Psoas muscle (tissue), 8 donors: ENCODE measurements around the gene ARHGEF4. TPM values are rescaled to one million over a fixed set of nuclear protein-coding genes. Genes with fewer than 3 reads are reported as not detected.

Experiments
- ATAC-seq, 4 donors: fragments of 200-7000 bp; cut with Tn5 transposase; one replicate each; pipeline ENCODE4 v1.9.1; 2020; ENCODE audit warnings: moderate library complexity in 3 of 4, mild to moderate bottlenecking in 2 of 4
- DNase-seq, 2 donors: peaks; one replicate each; pipeline ENCODE4 v3.0.0-alpha.2; 2020
- H3K27ac ChIP-seq: fragments of 200-600 bp; one replicate; pipeline ENCODE4 v1.8.0; 2022
- H3K27me3 ChIP-seq, 3 donors: fragments of 200-600 bp in 1 of 3; one replicate each; pipeline versions ENCODE4 v1.6.1 to v1.8.0; 2013 to 2022; ENCODE audit warnings: low read length in 2 of 3, mild to moderate bottlenecking in 2 of 3, moderate library complexity in 1 of 3; ENCODE audit not compliant: insufficient read depth in 3 of 3
- H3K36me3 ChIP-seq, 2 donors: fragments of 200-600 bp in 1 of 2; one replicate each; pipeline versions ENCODE4 v1.6.1 to v1.8.0; 2013 to 2022; ENCODE audit warnings: low read depth in 1 of 2, mild to moderate bottlenecking in 1 of 2, moderate library complexity in 1 of 2; ENCODE audit not compliant: insufficient read depth in 1 of 2
- H3K4me1 ChIP-seq: fragments of 200-600 bp; one replicate; pipeline ENCODE4 v1.8.0; 2022
- H3K4me3 ChIP-seq: fragments of 200-600 bp; one replicate; pipeline ENCODE4 v1.8.0; 2022; ENCODE audit warnings: mild to moderate bottlenecking
- H3K9me3 ChIP-seq: fragments of 200-600 bp; one replicate; pipeline ENCODE4 v1.8.0; 2022
- CTCF ChIP-seq: fragments of 200-600 bp; IDR thresholded peaks from one replicate; pipeline ENCODE4 v1.8.0; 2022; ENCODE audit warnings: antibody characterized with exemption
- WGBS, 3 donors: extraction: QIAGEN DNeasy Blood & Tissue Kit; methylation state at CpG; one replicate each; pipeline versions ENCODE4 v1.1.6 to v1.1.7; 2013; 5-methylcytosine and 5-hydroxymethylcytosine counted together
- intact Hi-C, 2 donors: fragments of 100-400 bp; cut with DNase I; formaldehyde crosslinking; loops; one replicate each; pipeline versions ENCODE4 v1.11.0 to v1.14.2; 2022
- polyA plus RNA-seq, 3 donors: library from polyadenylated mRNA; stranded (reverse); fragments of 200-250 nt; gene quantifications; one replicate each; pipeline ENCODE4 v1.2.3, GENCODE V29; 2013
- total RNA-seq, 4 donors: library from RNA; stranded (reverse); fragmentation: NEBNext Ultra II Directional in 2 of 4; extraction: Animal tissue kit (Norgen Biotek cat#: 25700) in 2 of 4; gene quantifications; one replicate each; pipeline versions ENCODE4 v1.2.1 to v1.2.4, GENCODE V29; 2021 to 2023
- donor health status: healthy with polysubstance abuse.
- donor health status: DM: no; HTN: no; CAD: no; lungs with moderate emphysema.
- donor health status: Bipolar disorder and iron deficiency.
- donor health status: healthy.
- donor health status: DM: yes; HTN: yes; CAD: no.
- donor health status: DM: no; HTN: no; CAD: no.
- donor health status: DM: no; HTN: no; CAD: no.
- donor health status: DM: yes; HTN: yes; CAD: no.

Gene ARHGEF4
- total and polyA plus RNA-seq, 7 donors, result 0.63 to 6.9 (median 3.7) TPM

GRCh38 chr2:131031875-131032274 is 195.2 kb downstream of the ARHGEF4 start:
- 77 to 81% (median 78%) methylated on average over 9 of the region's 9 CpGs for WGBS, 3 donors
- Histone ChIP-seq H3K4me1 (no peaks in the 10 kb centered on the region), H3K4me3 (no peak overlapping the region), H3K36me3 (no peaks in the 10 kb centered on the region), H3K27ac (no peak overlapping the region), H3K27me3 (peaks cover 0 to 3% (median 0%) of the 10 kb centered on the region in 3 donors), H3K9me3 (no peaks in the 10 kb centered on the region)
- intact Hi-C loops, result no loop called here
- ATAC-seq (no peak), DNase-seq (no peak)
- TF ChIP-seq CTCF, result no peak

- Histone ChIP-seq H3K27ac (no peak overlapping the region), H3K27me3 (peaks cover 0 to 3% (median 0%) of the 10 kb centered on the region in 3 donors), H3K9me3 (no peaks in the 10 kb centered on the region), H3K4me1 (no peaks in the 10 kb centered on the region), H3K4me3 (no peak overlapping the region), H3K36me3 (no peaks in the 10 kb centered on the region)
- 86 to 88% (median 87%) methylated on average over 4 of the region's 4 CpGs for WGBS, 3 donors
- ATAC-seq (no peak), DNase-seq (no peak)
- TF ChIP-seq CTCF, result no peak
- intact Hi-C loops, result no loop called here
Measured at GRCh38 chr2:131032393-131032836, 195.7 kb downstream of the ARHGEF4 start.

GRCh38 chr2:131033786-131034121 is 197.0 kb downstream of the ARHGEF4 start:
- no peak for DNase-seq
- Histone ChIP-seq H3K36me3 (no peaks in the 10 kb centered on the region), H3K4me1 (no peaks in the 10 kb centered on the region), H3K27me3 (peaks cover 0 to 3% (median 0%) of the 10 kb centered on the region in 3 donors), H3K4me3 (no peak overlapping the region), H3K27ac (no peak overlapping the region), H3K9me3 (no peaks in the 10 kb centered on the region)
- intact Hi-C loops, result no loop called here
- no peak for TF ChIP-seq CTCF
- whole genome bisulfite sequencing, 3 donors, result 75 to 93% (median 90%) methylated on average over 1 of the region's 1 CpG
- no peak for ATAC-seq

GRCh38 chr2:131034122-131035051 is 197.7 kb downstream of the ARHGEF4 start:
- Histone ChIP-seq H3K4me3 (peak overlapping the region; percentile 68), H3K9me3 (no peaks in the 10 kb centered on the region), H3K4me1 (no peaks in the 10 kb centered on the region), H3K36me3 (no peaks in the 10 kb centered on the region), H3K27me3 (peaks cover 0 to 3% (median 0%) of the 10 kb centered on the region in 3 donors), H3K27ac (no peak overlapping the region)
- intact Hi-C loops, result no loop called here
- TF ChIP-seq CTCF, result no peak
- WGBS, 3 donors, result 4 to 5% (median 5%) methylated on average over 40 to 61 of the region's 61 CpGs
- DNase-seq, result peak in 1 of 2 donors; percentile 66
- ATAC-seq, result peak; percentile 42 to 78 (median 62)
